GM21515 (cell line): ENCODE measurements around the gene ZNF185.

Experiments used
- ATAC-seq: cut with Tn5 transposase; IDR thresholded peaks from one replicate; pipeline ENCODE4 v1.9.1; 2021; ENCODE audit not compliant: unreplicated experiment

The ZNF185 gene

DNA sequence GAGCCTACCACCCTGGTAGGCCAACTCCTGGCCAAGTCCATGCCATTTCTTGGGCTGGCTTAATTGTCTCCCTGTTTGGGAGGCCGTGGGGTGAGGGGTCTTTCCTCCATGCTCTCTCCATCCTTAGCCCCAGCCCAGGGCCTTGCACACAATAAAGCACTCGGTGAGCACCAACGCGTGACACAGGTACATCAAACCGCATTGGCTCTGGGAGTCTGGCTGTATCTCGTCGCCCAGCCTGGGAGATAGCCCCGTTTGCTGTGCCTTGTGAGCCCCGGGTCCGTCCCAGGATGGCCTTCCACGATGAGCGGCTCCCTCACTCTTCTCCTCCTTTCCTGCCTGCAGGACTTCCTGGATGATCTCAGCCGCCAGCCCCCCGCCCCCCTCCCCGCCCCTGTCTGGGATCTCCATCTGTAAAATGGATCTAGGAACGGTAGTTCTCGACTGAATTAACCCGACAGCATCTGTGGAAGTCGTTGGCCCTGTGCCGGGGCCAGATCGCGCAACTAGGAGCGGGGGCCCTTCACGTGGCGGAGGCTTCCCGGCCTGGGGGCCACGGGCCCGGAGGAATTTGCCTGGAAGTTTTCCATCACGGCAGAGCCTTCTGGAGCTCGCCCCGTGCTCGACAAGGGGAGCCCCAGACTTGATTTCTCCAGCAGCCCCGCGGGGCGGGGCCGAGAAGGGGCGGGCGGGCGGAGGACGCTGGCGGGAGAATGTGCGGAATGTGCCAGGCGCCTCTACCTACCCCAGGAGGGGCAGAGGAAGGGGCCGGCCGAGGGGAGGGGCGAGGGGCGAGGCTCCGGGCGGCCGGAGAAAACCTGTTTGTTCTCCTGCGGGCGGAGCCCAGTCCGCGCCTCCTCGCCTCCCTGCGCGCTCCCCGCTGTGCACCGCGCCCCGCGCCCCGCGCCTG lies at the start of gene ZNF185:
TSS of gene ZNF185 (plus strand) at position 846 of the 910 bp plus-strand sequence. CDS start 16,423 bp downstream, outside the sequence.
- ATAC-seq = no peak

DNA sequence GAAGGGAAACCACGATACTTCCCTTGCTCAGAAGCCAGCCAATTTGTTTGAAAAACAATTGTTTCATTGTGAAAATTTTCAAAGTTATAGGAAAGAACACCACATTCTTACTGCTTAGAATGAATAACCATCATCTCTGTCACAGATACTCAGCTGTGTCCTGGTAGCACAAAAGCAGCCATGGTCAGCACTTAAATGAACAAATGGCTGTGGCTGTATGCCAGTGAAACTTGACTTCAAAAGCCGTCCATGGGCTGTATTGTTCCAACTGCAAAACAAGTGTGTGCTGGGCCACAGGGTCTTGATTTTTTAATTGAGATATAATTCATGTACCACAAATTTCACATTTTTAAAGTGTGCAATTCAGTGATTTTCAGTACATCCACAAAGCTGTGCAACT lies 47.4 kb upstream of the ZNF185 start:
- no peak for ATAC-seq

DNA sequence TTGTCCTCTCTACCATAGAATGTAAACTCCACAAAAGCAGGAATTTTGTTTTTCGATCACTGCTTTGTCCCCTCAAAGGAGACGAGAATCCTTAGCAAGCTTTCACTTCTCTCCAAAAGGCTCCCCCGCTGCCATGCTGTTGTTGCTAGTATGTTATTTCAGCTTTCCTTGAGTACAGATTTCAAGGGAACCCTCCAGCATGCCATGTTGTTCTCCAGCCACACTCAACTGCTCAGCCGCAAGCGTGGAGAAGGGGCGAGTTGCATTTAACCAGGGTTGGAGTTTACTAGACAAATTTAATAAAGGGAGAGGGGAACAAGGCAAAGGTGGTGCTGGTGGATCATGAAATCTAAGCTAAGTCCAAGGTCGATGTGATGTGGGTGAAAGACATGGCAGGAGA lies 43.9 kb upstream of the ZNF185 start:
- ATAC-seq = no peak

DNA sequence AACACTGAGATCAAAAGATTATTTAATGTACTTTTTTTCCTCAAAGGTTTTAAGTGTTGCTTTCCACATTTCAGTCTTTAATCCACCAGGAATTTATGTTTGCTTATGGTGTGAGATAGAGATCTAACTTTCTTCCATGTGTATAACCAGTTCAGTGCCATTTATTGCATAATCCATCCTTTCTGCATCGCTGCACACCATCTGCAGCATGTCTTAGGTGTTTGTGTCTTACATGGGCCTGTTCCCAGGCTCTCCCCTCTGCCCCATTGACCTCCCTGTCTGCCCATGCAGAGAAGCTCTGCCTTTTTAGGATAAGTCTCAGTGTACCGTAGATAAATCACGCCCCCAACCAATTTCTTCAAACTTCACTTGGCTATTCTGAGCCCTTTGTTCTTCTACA lies 36.8 kb upstream of the ZNF185 start:
- ATAC-seq = no peak

DNA sequence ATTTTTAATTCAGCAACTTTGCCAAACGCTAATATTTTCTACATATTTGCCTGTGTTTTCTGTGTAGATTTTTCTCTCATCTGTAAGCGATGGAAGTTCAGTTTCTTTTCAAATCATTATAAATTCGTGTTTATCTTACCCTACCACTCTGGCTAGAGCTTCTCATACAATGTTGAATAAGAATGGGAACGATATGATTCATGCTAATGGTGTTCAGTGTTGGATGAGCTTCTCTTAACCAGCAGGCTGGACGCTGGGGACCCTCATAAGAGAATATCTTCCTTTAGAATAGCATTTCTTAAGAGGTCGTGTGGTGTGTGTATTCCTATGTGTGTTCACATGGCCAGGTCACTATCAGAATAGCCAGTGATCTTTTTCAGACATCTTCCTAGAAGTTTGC lies 36.0 kb upstream of the ZNF185 start:
- ATAC-seq = no peak

DNA sequence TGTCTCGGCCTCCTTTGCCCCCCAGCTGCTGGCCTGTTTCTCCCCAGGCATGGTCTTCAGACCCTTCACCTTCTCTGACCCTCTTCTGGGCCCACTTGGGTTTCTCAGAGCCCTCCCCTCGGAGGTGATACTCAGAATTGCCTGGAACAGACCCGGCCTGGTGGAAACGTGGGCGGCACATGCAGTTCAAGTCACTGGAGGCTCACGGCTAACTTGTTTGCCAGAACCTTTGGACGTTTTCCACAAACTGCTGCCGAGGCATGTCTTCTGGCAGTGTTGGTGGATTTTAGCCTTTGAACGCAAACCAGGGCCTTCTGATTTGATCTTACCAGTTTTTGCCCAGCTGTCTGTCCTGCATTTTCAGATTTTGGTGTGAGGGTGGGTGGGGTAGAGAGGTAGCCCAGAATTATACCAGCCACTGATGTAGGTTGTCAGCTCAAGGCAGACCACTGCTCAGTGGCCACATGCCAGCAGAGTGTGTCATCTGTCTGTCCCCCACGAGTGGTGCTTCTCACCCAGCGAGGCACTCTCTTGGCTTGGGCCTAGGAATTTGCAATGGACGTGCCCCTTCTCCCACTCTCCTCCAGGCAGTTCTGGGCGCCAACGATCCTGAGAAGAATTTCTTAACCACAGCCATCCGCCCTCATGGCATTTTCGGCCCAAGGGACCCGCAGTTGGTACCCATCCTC lies 32.5 kb upstream of the ZNF185 start:
- no peak for ATAC-seq

DNA sequence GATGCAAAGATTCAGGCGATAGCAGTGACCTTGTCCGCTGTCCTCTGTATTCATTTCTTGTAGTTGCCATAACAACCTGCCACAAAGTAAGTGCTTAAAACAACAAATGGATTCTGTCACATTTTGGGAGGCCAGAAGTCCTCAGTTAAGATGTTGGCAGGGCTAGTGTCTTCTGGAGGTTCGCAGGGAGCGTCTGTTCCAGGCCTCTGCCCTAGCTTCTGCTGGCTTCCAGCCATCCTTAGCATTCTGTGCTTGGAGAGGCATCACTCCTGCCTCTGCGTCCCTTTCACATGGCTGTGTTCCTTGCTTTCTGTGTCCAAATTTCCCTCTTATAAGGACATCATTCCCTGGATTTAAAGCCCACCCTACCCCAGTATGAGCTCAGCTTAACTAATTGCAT lies 31.5 kb upstream of the ZNF185 start:
- no peak for ATAC-seq

DNA sequence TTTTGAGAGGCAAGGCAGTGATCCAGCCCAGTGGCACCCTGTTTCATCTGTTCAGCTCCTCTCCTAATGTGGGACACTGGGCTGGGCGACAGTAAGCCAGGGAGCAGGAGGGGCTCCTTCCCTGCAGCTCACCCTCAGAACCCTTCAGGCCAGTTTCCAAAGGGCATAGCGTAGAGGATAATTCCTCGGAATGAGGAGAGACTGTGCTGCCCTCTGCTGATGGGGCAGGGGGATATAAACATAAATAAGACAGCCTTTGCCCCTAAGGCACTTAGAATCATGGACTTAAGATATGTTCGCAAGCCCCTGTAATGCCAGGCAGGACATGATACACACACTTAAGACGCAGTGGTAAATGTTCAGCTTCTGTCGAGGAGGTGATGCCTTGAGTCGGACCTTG lies 27.9 kb upstream of the ZNF185 start:
- ATAC-seq = no peak

DNA sequence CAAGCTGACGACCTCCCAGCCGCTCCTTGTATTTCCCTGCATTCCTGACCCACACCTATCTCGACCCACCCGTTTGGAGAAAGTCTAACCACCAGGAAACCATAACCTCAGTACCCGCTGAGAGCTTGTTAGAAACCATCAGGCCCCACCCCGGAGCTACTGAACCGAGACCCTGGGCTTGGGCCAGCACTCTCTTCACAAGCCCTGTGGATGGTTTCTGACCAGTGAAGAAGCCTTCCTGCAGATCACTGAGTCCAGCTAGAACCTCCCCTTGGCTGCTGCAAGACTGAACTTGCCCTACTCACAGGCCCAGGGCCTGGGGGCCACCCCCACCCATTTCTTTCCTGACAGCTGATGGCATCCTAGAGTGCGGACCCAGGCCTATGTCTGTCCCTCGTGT lies 26.6 kb upstream of the ZNF185 start:
- ATAC-seq = no peak

DNA sequence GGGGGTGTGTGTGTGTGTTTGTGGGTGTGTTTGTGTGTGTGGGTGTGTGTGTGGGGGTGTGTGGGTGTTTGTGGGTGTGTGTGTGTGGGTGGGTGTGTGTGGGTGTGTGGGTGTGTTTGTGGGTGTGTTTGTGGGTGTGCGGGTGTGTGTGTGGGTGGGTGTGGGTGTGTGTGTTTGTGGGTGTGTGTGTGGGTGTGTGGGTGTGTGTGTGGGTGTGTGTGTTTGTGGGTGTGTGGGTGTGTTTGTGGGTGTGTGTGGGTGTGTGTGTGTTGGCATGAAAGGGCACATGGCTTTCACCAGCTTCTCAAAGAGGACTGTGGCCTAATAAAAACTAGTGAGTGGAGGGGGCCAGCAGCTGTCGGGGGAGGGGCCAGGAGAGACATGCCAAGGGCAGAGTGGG lies 25.3 kb upstream of the ZNF185 start:
- no peak for ATAC-seq

DNA sequence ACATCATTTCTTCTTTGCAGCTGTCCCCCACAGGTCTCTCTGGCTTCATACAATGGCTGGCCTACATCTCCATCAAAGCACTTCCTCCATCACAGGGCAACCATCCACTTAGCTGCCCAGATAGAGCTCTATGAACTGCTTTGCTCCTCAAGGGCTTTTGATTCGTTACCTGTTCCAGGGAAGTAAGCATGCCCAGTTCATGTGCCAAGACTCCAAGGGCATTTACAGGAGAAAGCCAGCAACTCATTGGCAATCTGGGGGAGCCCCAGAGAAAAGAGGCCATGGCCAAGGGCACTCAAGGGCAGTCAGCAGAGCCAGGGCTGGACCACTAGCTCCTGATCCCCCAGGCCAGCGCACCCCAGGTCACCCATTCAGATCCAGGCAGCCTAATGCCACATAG lies 24.5 kb upstream of the ZNF185 start:
- ATAC-seq = no peak

DNA sequence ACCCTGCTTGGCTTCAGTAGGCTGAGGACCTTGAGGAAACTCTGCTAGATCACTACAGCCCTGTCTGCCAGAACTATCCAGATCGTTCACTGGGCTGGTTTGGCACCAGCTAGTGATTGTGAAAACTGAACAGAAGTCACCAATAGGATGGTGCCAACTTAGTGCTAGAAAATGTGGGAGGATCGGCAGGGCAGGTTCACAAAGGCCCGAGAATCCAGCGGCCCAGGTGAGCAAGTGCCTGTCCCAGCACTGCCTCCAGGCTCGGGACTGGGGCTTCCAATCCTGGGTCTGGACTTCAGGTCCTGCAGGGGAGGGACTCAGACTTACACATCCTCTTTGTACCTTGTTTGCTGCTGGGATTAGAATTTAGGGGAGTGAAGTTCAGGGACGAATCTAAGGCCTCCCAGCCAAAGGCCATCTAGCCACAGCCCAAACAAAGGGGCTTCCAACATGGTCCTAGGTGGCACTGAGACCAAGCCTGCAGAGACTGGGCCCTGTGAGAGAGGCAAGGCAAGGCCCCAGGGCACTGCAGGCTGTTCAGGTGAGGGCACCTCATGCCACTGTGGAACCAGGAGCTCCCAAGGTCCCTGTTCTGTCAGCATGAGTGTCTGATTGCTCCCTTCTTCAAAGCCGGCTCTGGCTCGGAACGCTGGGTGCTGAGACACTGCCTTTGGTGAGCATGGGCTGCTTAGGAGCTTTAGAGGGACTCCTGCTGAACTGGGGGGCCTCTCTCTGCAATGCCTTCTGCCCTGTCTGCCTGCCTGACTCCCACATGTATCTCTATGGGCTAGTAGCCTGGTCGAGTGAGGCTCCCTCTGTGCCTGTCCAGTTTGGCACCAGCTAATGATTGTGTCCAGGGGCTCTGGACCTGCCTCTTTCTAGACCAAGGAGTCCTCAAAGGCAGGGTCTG lies 20.7 kb upstream of the ZNF185 start:
- ATAC-seq = no peak

DNA sequence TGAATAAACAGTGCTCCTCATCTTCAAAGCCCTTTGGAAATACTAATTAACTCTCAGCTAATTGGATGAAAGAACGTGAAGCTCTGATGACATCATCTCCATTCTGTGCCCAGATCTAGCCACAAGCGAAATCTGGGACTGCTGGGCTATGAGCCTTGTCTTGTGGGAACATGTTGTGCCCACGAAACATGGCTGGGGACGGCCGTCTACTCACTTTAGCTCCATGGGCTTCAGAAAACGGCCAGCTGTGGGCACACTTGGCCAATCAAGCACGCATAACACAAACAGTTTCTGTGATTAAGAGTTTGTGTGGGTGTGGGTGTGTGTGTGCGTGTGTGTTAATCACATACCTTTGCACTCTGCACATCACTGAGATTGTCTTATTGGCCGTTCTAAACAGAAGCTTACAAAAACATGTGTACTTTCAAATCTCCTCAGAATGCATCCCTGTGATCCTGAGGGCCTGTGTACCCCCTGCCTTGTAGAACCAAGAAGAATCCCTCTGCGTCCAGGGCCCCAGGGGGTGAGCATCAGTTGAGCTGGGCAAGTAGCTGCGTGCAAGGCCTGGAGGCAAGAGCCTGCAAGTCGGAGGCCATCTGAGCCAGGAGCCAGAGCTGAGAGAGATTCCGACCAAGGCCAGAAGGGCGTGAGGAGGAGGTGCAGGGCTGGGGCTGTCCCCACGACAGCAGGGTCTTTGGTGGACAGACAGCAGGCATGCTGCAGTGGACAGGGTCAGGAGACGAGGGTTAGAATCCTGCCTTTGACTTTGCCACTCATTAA lies 18.7 kb upstream of the ZNF185 start:
- ATAC-seq = no peak

DNA sequence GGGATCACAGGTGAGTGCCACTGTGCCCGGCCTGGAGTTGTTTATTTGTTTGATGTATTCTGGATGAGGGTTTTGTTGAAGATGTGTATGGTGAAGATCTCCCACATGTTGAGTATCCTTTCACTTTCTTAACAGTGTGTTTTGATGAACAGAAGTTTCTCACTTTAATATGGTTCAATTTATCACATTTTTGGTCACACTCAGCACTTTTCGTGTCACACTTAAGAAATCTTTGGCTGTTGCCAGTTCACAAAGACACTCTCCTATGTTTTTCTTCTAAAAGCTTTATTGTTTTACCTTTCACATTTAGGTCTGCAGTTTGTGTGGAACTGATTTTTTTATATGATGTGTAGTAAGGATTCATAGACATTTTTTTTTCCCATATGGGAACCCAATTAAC lies 16.6 kb upstream of the ZNF185 start:
- ATAC-seq = no peak

DNA sequence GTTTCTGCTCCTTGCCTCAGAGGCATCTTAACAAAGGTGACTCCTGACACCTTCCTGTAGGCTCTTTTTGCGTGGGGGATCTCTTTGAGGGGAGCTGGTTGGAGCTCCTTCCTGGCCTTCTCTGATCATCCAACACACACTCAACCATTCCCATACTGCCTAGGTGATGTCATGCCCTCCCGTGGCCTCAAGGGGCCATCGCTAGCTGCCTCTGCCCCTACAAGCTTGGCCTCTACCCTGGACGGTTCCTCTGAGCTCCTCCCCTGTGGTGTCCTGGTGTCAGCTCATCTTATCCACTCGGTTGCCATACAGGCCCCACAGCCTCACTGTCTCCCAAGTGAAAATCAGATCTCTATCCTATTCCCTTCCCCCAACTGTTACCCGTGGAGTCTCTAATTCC lies 13.7 kb upstream of the ZNF185 start:
- no peak for ATAC-seq

DNA sequence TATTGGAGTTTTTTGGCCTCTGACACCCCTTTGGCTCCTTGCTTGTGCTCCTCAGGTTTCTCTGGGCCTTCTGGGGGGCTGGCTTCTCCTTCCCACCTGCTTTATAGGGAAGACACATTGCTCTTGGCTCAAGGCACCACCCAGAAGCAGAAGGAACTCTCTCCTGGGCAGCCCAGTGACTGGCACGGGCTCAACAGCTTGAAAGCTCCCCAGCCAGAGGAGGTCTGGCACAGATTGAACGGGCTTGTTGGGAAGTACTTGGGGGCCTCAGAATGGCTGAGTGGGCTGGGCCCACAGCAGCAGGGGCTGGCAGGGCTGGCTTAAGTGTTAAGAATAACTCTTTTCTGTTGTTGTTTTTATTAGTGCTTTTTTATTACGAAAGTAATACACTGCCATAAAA lies 11.2 kb upstream of the ZNF185 start:
- ATAC-seq = no peak

DNA sequence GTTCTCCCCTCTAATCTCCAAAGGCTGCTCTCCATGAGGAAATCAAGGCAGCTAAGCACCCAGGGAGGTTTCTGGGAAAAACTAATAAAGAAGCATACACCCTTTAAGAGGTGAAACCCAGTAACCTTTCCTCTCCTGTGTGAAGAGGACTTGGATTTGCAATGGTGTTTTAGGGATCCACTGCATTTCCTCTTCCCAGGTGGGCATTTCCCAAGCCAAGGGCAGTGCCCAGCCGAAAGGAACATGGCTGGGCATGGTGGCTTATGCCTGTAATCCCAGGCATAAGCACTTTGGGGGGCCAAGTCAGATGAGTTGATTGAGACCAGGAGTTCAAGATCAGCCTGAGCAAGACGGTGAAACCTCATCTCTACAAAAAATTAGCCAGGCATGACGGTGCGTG lies 5.4 kb upstream of the ZNF185 start:
- ATAC-seq = no peak

DNA sequence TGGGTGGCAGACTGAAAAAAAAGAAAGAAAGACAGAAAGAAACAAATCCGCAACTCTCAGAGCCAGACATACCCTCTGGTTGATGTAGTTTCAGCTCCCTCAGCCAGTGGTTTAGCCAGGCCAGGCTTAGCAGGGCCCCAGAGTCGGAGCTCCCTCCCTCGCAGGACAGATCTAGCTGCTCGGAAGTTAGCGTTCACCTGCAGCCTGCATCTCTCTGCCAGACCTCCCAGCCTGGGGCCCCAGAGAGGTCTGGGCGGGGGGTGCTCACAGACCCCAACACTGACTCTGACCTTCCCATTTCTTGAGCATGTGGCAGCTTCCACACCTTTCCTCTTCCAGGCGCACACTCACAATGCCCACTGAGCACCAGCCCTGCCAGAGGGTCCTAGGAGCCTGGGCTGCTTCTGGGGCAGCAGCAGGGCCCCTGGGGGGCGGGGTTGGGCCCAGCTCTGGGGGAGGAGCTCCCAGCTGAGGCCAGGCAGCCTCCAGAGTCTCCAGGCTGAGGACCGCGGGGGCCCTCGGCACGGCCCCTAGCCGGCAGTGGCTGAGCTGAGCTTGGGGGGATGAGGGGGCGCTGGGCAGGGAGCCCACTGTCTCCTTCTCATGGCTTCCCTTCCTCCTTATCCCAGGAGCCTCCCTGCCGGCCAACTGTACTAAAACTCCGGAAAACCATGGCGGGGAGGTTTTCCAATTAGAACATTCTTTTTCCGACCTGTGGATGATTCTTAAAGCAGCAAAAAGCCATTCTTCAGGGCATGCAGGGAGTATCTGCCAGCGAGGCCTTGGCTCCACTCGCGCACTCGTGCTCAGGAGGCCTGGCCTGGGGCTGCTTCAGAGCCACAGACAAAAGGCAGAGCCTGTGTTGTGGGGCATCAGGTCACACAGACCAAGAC lies 4.6 kb upstream of the ZNF185 start:
- ATAC-seq = no peak

DNA sequence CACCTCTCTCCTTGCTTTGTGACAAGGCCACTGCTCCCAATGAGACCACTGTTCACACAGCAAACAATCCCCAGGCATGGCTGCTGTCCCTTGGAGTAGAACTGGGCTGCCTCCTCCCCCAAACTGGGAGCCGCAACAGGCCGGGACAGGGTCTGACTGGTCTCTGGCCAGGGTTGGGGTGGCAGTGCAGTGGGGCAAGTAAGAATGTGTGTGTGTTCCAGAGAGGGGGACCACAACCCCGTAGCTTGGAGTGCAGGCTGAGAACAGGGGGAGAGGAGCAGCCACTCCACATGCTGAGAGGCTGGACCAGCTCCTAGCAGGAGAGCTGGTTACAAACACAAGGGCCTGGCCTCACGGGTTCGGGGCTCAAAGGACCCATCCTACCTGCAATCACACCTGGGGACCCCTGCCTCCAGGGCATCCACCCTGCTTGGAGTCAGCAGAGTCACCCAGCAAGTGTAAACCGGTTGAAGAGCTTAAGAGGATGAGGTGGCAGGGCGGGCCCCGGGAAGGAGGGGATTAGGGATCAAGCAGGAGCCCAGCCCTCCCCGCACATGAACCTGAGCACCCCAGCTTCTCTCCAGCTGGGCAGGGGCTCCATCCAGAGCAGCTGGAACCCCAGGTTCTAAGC lies 3.8 kb upstream of the ZNF185 start:
- ATAC-seq = no peak
